Keratinocyte (primary cell): Measurements from ENCODE around the gene ZNRD2. TPM values are rescaled to one million over a fixed set of nuclear protein-coding genes. Genes with fewer than 3 reads are reported as not detected.

Experiments used
- DNase-seq: peaks from one replicate; pipeline ENCODE4 v3.0.0-alpha.2; 2011; ENCODE audit warnings: low read depth, missing footprints, low spot score
- FAIRE-seq: peaks from 2 replicates; lab custom pipeline; 2011; peaks lifted over from hg19 to GRCh38; lab: Jason Lieb, UNC
- H2AFZ ChIP-seq: 2 replicates; pipeline ENCODE4 v1.6.0; 2012; ENCODE audit warnings: low read length, control low read depth, inconsistent platforms; ENCODE audit not compliant: control insufficient read depth
- H3K27ac ChIP-seq: 2 replicates; pipeline ENCODE4 v1.5.1; 2011; ENCODE audit warnings: low read length; ENCODE audit not compliant: control insufficient read depth, insufficient read depth
- H3K27me3 ChIP-seq: 3 replicates; pipeline ENCODE4 v1.6.0; 2011; ENCODE audit warnings: low read length; ENCODE audit not compliant: control insufficient read depth, insufficient read depth; ENCODE audit errors: extremely low read depth
- H3K36me3 ChIP-seq, 2 experiments: 2 replicates in 1 of 2; 3 replicates in 1 of 2; pipeline ENCODE4 v1.5.1; 2011; ENCODE audit warnings: low read length in 2 of 2, mild to moderate bottlenecking in 1 of 2; ENCODE audit not compliant: control insufficient read depth in 2 of 2, insufficient read depth in 2 of 2; ENCODE audit errors: extremely low read depth in 1 of 2
- H3K4me1 ChIP-seq: 3 replicates; pipeline ENCODE4 v1.5.1; 2011; ENCODE audit warnings: low read length; ENCODE audit not compliant: control insufficient read depth, insufficient read depth; ENCODE audit errors: extremely low read depth
- H3K4me2 ChIP-seq: 3 replicates; pipeline ENCODE4 v1.6.0; 2011; ENCODE audit warnings: low read depth, low read length; ENCODE audit not compliant: control insufficient read depth, insufficient read depth; ENCODE audit errors: extremely low read depth
- H3K4me3 ChIP-seq, 3 experiments: fragments of 200-600 bp in 1 of 3; sonication (generic) in 1 of 3; 2 replicates in 2 of 3; 3 replicates in 1 of 3; pipeline ENCODE4 v1.5.1; 2011 to 2016; ENCODE audit warnings: low read length in 3 of 3, mild to moderate bottlenecking in 3 of 3, control low read depth in 2 of 3, inconsistent platforms in 1 of 3, low read depth in 1 of 3, mixed read lengths in 1 of 3, mixed run types in 1 of 3, moderate library complexity in 1 of 3; ENCODE audit not compliant: control insufficient read depth in 2 of 3, insufficient read depth in 2 of 3; ENCODE audit errors: extremely low read depth in 1 of 3
- H3K79me2 ChIP-seq: 2 replicates; pipeline ENCODE4 v1.6.0; 2012; ENCODE audit warnings: low read length; ENCODE audit not compliant: control insufficient read depth, insufficient read depth
- H3K9ac ChIP-seq: 3 replicates; pipeline ENCODE4 v1.6.0; 2011; ENCODE audit warnings: low read length; ENCODE audit not compliant: control insufficient read depth, insufficient read depth; ENCODE audit errors: extremely low read depth
- H3K9me1 ChIP-seq: 3 replicates; pipeline ENCODE4 v1.6.0; 2011; ENCODE audit warnings: low read length; ENCODE audit not compliant: control insufficient read depth, insufficient read depth; ENCODE audit errors: extremely low read depth
- H3K9me3 ChIP-seq: 2 replicates; pipeline ENCODE4 v1.5.1; 2012; ENCODE audit warnings: low read depth, low read length; ENCODE audit not compliant: control insufficient read depth
- H4K20me1 ChIP-seq: 3 replicates; pipeline ENCODE4 v1.6.0; 2011; ENCODE audit warnings: low read length; ENCODE audit not compliant: control insufficient read depth, insufficient read depth; ENCODE audit errors: extremely low read depth
- CTCF ChIP-seq, 3 experiments: IDR thresholded peaks in 1 of 3; conservative IDR thresholded peaks in 1 of 3; optimal IDR thresholded peaks in 1 of 3; 2 replicates in 2 of 3; 3 replicates in 1 of 3; pipeline versions ENCODE3 to v1.5.1; 2011; ENCODE audit warnings: low read length in 3 of 3, mild to moderate bottlenecking in 3 of 3, moderate library complexity in 2 of 3, control low read depth in 1 of 3, inconsistent platforms in 1 of 3; ENCODE audit not compliant: insufficient read depth in 2 of 3; ENCODE audit errors: extremely low read depth in 1 of 3
- EZH2 ChIP-seq: IDR thresholded peaks from one replicate; pipeline ENCODE4 v1.6.1; 2012; ENCODE audit warnings: inconsistent platforms, mild to moderate bottlenecking, low read length, moderate library complexity
- dilution Hi-C: fragments of 300-500 bp; cut with MboI; formaldehyde crosslinking; loops from one replicate; pipeline ENCODE4 v1.7.0; 2020; ENCODE audit warnings: low sequenced_read_pairs; ENCODE audit not compliant: extremely low pct_ligation_motif_present
- polyA plus RNA-seq, 5 experiments: library from polyadenylated mRNA; depleted of rRNA in 3 of 5; stranded (reverse) in 3 of 5; stranded (forward) in 1 of 5; unstranded in 1 of 5; fragments of >200 nt; gene quantifications; 1 replicate in 1 of 5; 2 replicates in 3 of 5; 3 replicates in 1 of 5; pipeline versions ENCODE4 v1.2.1 to v1.2.3, GENCODE V29; 2011 to 2012; ENCODE audit warnings: missing spikeins in 2 of 5, low read depth in 1 of 5, low replicate concordance in 1 of 5

The ZNRD2 gene
- polyA plus RNA-seq, 1 donor (not counting 4 experiments of a cell fraction or from before 2014, with no cell fraction given): 33.6 TPM

- H3K4me1 ChIP-seq: peaks cover 51% of the 10 kb centered on the region
- DNase-seq: no peak
- H3K9me1 ChIP-seq: peaks cover 2% of the 10 kb centered on the region
- H3K4me3 ChIP-seq: no peak overlapping the region
- TF ChIP-seq EZH2 (no peak), CTCF (optimal IDR thresholded peaks at IDR 0.05 in 1 of 3, IDR thresholded peaks at IDR 0.05 in 1 of 3, conservative IDR thresholded peaks at IDR 0.05 in 1 of 3; ENCODE audit: extremely low read depth in 1 of 3, insufficient read depth in 2 of 3, low read length in 3 of 3) (no peak)
- no peak overlapping the region for H2AFZ ChIP-seq
- H3K4me2 ChIP-seq: peak overlapping the region; percentile 55
- H3K9me3 ChIP-seq: no peaks in the 10 kb centered on the region
- no peaks in the 10 kb centered on the region for H3K79me2 ChIP-seq
- H3K27ac ChIP-seq: peak overlapping the region; percentile 29
- H4K20me1 ChIP-seq: no peaks in the 10 kb centered on the region
- FAIRE-seq: peak; percentile 36
- no peak overlapping the region for H3K9ac ChIP-seq
- dilution Hi-C loops: no loop called here
- H3K27me3 ChIP-seq: no peaks in the 10 kb centered on the region
- H3K36me3 ChIP-seq: no peaks in the 10 kb centered on the region
These were observed 10.7 kb upstream of the ZNRD2 start for GRCh38 chr11:65559535-65559934.

GRCh38 chr11:65559951-65560537 is 10.2 kb upstream of the ZNRD2 start:
- FAIRE-seq (peak; percentile 96), DNase-seq (peak; percentile 94)
- H3K4me3 ChIP-seq: no peak overlapping the region
- H3K9me1 ChIP-seq: peaks cover 2% of the 10 kb centered on the region
- no peaks in the 10 kb centered on the region for H3K79me2 ChIP-seq
- H3K9me3 ChIP-seq: no peaks in the 10 kb centered on the region
- peaks cover 50% of the 10 kb centered on the region for H3K4me1 ChIP-seq
- H3K27ac ChIP-seq: peak overlapping the region; percentile 29
- H3K4me2 ChIP-seq: peak overlapping the region; percentile 55
- H3K9ac ChIP-seq: no peak overlapping the region
- TF ChIP-seq CTCF (optimal IDR thresholded peaks at IDR 0.05 in 1 of 3, IDR thresholded peaks at IDR 0.05 in 1 of 3, conservative IDR thresholded peaks at IDR 0.05 in 1 of 3; ENCODE audit: extremely low read depth in 1 of 3, insufficient read depth in 2 of 3, low read length in 3 of 3) (no peak), EZH2 (no peak)
- dilution Hi-C loops: no loop called here
- H3K36me3 ChIP-seq: no peaks in the 10 kb centered on the region
- H2AFZ ChIP-seq: no peak overlapping the region
- no peaks in the 10 kb centered on the region for H3K27me3 ChIP-seq
- no peaks in the 10 kb centered on the region for H4K20me1 ChIP-seq
